Aortic smooth muscle cell (primary cell): ENCODE results near the gene CCDC107. TPM values are rescaled to one million over a fixed set of nuclear protein-coding genes. Genes with fewer than 3 reads are reported as not detected.

Source experiments
- total RNA-seq: library from RNA; depleted of rRNA; stranded (reverse); fragments of >200 nt; gene quantifications from 2 replicates; pipeline ENCODE4 v1.2.3, GENCODE V29; 2014

Gene CCDC107
- 16.1 and 19.0 TPM in 2 replicates for total RNA-seq

GRCh38 chr9:35658137-35658967 is at the start of gene CCDC107:
Gene CCDC107, plus strand, starts transcription at chr9:35658292. Its CDS starts 88 bp downstream, at chr9:35658380.

GRCh38 chr9:35618325-35618727 is 39.8 kb upstream of the CCDC107 start, which contains the start of gene CD72:
Gene CD72, minus strand, starts transcription at chr9:35618413. Its CDS starts 110 bp downstream, at chr9:35618303.

GRCh38 chr9:35650341-35651158 is 7.5 kb upstream of the CCDC107 start, which contains the start of gene SIT1:
Gene SIT1, minus strand, starts transcription at chr9:35650931. Its CDS starts 78 bp downstream, at chr9:35650853.

GRCh38 chr9:35657546-35658136 is 451 bp upstream of the CCDC107 start, which contains the start of gene RMRP:
Gene RMRP, minus strand, starts transcription at chr9:35658019.

GRCh38 chr9:35664531-35665470 is 6.7 kb downstream of the CCDC107 start, which contains the start of gene ARHGEF39:
Gene ARHGEF39, minus strand, starts transcription at chr9:35665195. Its CDS starts 26 bp downstream, at chr9:35665169.

GRCh38 chr9:35673132-35674024 is 15.3 kb downstream of the CCDC107 start, which contains the start of gene CA9:
Gene CA9, plus strand, starts transcription at chr9:35673928. Its CDS starts 32 bp downstream, at chr9:35673960.

GRCh38 chr9:35689542-35690293 is 31.6 kb downstream of the CCDC107 start, which contains the start of gene TPM2:
Gene TPM2, minus strand, starts transcription at chr9:35689925. Its CDS starts 108 bp downstream, at chr9:35689817.

Other genes starting within 250 kb of the CCDC107 start
- 18.2 and 22.1 TPM in 2 replicates for gene RUSC2, start 168.2 kb upstream of the CCDC107 start, total RNA-seq
- 8.2 and 9.6 TPM in 2 replicates for gene TESK1, start 53.0 kb upstream of the CCDC107 start, total RNA-seq
- 1.1 TPM in 2 replicates for gene CD72, start 39.9 kb upstream of the CCDC107 start, total RNA-seq
- 0.25 and 0.53 TPM in 2 replicates for gene SIT1, start 7.4 kb upstream of the CCDC107 start, total RNA-seq
- 33,640 and 43,179 TPM in 2 replicates for gene RMRP, start 273 bp upstream of the CCDC107 start, total RNA-seq
- 0.44 and 0.53 TPM in 2 replicates for gene ARHGEF39, start 6.9 kb downstream of the CCDC107 start, total RNA-seq
- not detected in 2 replicates for gene CA9, start 15.6 kb downstream of the CCDC107 start, total RNA-seq
- 805 and 904 TPM in 2 replicates for gene TPM2, start 31.6 kb downstream of the CCDC107 start, total RNA-seq
- gene TLN1, start 73.9 kb downstream of the CCDC107 start, total RNA-seq = 322 and 363 TPM in 2 replicates
- 79.8 and 82.0 TPM in 2 replicates for gene CREB3, start 74.4 kb downstream of the CCDC107 start, total RNA-seq
- 21.4 and 29.0 TPM in 2 replicates for gene GBA2, start 90.9 kb downstream of the CCDC107 start, total RNA-seq
- gene RGP1, start 91.0 kb downstream of the CCDC107 start, total RNA-seq = 13.6 and 17.5 TPM in 2 replicates
- 0.31 and 1.6 TPM in 2 replicates for gene MSMP, start 96.0 kb downstream of the CCDC107 start, total RNA-seq
- 21.5 and 34.6 TPM in 2 replicates for gene NPR2, start 133.3 kb downstream of the CCDC107 start, total RNA-seq
- 1.7 TPM in 2 replicates for gene SPAG8, start 154.0 kb downstream of the CCDC107 start, total RNA-seq
- gene HINT2, start 156.8 kb downstream of the CCDC107 start, total RNA-seq = 38.2 and 39.0 TPM in 2 replicates
- not detected in 2 replicates for gene FAM221B, start 170.4 kb downstream of the CCDC107 start, total RNA-seq
- gene TMEM8B, start 170.9 kb downstream of the CCDC107 start, total RNA-seq = 2.0 and 3.0 TPM in 2 replicates
- not detected in 2 replicates for gene OR13J1, start 212.1 kb downstream of the CCDC107 start, total RNA-seq
- gene HRCT1, start 247.9 kb downstream of the CCDC107 start, total RNA-seq = 1.3 and 2.2 TPM in 2 replicates